ENCODE measurements around the gene TMTC4.
A peak's percentile ranks its signal among the peaks of the same experiment; 100 is the strongest.

The TMTC4 gene

DNA sequence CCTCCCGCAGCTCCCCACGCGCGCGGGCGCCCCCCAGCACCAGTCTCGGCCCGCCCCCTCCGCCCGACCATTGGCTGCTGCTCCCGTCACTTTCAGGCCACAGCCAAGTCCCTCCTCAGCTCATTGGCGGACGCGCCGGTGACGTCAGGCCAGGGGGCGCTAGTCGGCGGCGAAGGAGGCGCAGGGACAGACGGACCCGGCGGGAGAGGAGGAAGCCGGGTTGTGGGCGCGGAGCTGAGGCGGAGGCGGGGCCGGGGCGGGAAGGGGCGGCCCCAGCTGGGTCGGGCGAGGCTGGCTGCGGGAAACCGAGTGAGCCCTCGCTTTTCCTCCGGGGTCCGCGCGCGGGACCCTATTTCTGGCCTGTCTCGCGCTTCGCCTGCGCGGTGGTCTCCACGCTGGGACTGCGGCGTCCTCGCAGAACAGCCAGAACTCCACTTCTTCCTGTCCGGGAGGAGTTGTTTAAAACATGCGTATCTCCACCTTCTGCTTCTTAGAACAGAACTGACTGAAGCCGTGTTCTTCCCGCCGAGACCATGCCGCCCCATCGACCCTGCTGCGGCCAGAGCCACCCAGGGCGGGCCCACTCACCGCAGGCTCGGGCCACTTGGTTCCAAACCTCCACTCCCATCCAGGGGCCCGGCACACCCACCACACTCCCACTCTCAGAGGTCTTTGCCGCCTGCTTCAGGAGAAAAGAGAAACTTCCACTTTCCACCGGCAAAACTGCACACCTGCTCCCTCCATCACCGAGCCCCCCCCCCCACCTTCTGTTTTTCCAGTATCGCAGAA is 471 bp upstream of the TMTC4 start (continued):
- TF ChIP-seq, protein P1, sequence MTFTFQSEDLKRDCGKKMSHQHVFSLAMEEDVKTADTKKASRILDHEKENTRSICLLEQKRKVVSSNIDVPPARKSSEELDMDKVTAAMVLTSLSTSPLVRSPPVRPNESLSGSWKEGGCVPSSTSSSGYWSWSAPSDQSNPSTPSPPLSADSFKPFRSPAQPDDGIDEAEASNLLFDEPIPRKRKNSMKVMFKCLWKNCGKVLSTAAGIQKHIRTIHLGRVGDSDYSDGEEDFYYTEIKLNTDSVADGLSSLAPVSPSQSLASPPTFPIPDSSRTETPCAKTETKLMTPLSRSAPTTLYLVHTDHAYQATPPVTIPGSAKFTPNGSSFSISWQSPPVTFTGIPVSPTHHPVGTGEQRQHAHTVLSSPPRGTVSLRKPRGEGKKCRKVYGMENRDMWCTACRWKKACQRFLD (tag by site-specific recombination; IDR thresholded peaks at IDR 0.05), result no peak
- no peak for TF ChIP-seq ZNF510 (tag by site-specific recombination; IDR thresholded peaks at IDR 0.05; ENCODE audit: insufficient replicate concordance)
- TF ChIP-seq, protein P2, sequence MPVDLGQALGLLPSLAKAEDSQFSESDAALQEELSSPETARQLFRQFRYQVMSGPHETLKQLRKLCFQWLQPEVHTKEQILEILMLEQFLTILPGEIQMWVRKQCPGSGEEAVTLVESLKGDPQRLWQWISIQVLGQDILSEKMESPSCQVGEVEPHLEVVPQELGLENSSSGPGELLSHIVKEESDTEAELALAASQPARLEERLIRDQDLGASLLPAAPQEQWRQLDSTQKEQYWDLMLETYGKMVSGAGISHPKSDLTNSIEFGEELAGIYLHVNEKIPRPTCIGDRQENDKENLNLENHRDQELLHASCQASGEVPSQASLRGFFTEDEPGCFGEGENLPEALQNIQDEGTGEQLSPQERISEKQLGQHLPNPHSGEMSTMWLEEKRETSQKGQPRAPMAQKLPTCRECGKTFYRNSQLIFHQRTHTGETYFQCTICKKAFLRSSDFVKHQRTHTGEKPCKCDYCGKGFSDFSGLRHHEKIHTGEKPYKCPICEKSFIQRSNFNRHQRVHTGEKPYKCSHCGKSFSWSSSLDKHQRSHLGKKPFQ (tag by site-specific recombination; IDR thresholded peaks at IDR 0.05), result no peak
- peak; percentile 55; the same call in 1 of the 2 replicates for TF ChIP-seq ZBTB17 (tag by site-specific recombination; IDR thresholded peaks at IDR 0.05)
- TF ChIP-seq ZNF324 (tag by site-specific recombination; IDR thresholded peaks at IDR 0.05), result 0 out of 2 replicates have a peak, but pooled peaks have one; percentile 43
- no peak for TF ChIP-seq ZNF560 (tag by site-specific recombination; IDR thresholded peaks at IDR 0.05; ENCODE audit: borderline replicate concordance)
- TF ChIP-seq ZNF843 (tag by site-specific recombination; IDR thresholded peaks at IDR 0.05), result no peak
- no peak for TF ChIP-seq ZNF473 (tag by site-specific recombination; IDR thresholded peaks at IDR 0.05)
- no peak for TF ChIP-seq BCL11B (tag by site-specific recombination; IDR thresholded peaks at IDR 0.05; ENCODE audit: low read depth)
- no peak for TF ChIP-seq ZNF174 (tag by site-specific recombination; IDR thresholded peaks at IDR 0.05)
- no peak for TF ChIP-seq ZNF558 (tag by site-specific recombination; IDR thresholded peaks at IDR 0.05)
- no peak for TF ChIP-seq RBAK (tag by site-specific recombination; IDR thresholded peaks at IDR 0.05)
- TF ChIP-seq SCRT2 (tag by site-specific recombination; IDR thresholded peaks at IDR 0.05), result no peak
- no peak for TF ChIP-seq ZNF521 (tag by site-specific recombination; IDR thresholded peaks at IDR 0.05)
- no peak for TF ChIP-seq ZNF211 (tag by site-specific recombination; IDR thresholded peaks at IDR 0.05; ENCODE audit: low read depth)
- TF ChIP-seq YY2 (tag by site-specific recombination; IDR thresholded peaks at IDR 0.05), result no peak
- TF ChIP-seq ZBTB1 (tag by site-specific recombination; IDR thresholded peaks at IDR 0.05), result no peak
- no peak for TF ChIP-seq ZNF596 (tag by site-specific recombination; IDR thresholded peaks at IDR 0.05)
- TF ChIP-seq MEIS1 (CRISPR knock-in tag; IDR thresholded peaks at IDR 0.05; ENCODE audit: borderline replicate concordance), result no peak
- TF ChIP-seq OSR2 (tag by site-specific recombination; IDR thresholded peaks at IDR 0.05), result no peak
- no peak for TF ChIP-seq KLF16 (tag by site-specific recombination; IDR thresholded peaks at IDR 0.05)
- peak; percentile 75 for TF ChIP-seq PRDM1 (tag by site-specific recombination; IDR thresholded peaks at IDR 0.05)
- TF ChIP-seq ZNF48 (tag by site-specific recombination; IDR thresholded peaks at IDR 0.05), result no peak
- TF ChIP-seq, protein P3, sequence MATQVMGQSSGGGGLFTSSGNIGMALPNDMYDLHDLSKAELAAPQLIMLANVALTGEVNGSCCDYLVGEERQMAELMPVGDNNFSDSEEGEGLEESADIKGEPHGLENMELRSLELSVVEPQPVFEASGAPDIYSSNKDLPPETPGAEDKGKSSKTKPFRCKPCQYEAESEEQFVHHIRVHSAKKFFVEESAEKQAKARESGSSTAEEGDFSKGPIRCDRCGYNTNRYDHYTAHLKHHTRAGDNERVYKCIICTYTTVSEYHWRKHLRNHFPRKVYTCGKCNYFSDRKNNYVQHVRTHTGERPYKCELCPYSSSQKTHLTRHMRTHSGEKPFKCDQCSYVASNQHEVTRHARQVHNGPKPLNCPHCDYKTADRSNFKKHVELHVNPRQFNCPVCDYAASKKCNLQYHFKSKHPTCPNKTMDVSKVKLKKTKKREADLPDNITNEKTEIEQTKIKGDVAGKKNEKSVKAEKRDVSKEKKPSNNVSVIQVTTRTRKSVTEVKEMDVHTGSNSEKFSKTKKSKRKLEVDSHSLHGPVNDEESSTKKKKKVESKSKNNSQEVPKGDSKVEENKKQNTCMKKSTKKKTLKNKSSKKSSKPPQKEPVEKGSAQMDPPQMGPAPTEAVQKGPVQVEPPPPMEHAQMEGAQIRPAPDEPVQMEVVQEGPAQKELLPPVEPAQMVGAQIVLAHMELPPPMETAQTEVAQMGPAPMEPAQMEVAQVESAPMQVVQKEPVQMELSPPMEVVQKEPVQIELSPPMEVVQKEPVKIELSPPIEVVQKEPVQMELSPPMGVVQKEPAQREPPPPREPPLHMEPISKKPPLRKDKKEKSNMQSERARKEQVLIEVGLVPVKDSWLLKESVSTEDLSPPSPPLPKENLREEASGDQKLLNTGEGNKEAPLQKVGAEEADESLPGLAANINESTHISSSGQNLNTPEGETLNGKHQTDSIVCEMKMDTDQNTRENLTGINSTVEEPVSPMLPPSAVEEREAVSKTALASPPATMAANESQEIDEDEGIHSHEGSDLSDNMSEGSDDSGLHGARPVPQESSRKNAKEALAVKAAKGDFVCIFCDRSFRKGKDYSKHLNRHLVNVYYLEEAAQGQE (tag by site-specific recombination; IDR thresholded peaks at IDR 0.05), result no peak
- no peak for TF ChIP-seq ZNF354C (tag by site-specific recombination; IDR thresholded peaks at IDR 0.05; ENCODE audit: borderline replicate concordance, low read depth)
- no peak for TF ChIP-seq ZNF426 (tag by site-specific recombination; IDR thresholded peaks at IDR 0.05)
- no peak for TF ChIP-seq ZNF585B (tag by site-specific recombination; IDR thresholded peaks at IDR 0.05)
- TF ChIP-seq, protein P4, sequence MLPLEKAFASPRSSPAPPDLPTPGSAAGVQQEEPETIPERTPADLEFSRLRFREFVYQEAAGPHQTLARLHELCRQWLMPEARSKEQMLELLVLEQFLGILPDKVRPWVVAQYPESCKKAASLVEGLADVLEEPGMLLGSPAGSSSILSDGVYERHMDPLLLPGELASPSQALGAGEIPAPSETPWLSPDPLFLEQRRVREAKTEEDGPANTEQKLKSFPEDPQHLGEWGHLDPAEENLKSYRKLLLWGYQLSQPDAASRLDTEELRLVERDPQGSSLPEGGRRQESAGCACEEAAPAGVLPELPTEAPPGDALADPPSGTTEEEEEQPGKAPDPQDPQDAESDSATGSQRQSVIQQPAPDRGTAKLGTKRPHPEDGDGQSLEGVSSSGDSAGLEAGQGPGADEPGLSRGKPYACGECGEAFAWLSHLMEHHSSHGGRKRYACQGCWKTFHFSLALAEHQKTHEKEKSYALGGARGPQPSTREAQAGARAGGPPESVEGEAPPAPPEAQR (tag by site-specific recombination; IDR thresholded peaks at IDR 0.05), result no peak
- TF ChIP-seq ZNF791 (tag by site-specific recombination; IDR thresholded peaks at IDR 0.05), result no peak
- no peak for TF ChIP-seq ZNF544 (tag by site-specific recombination; IDR thresholded peaks at IDR 0.05)
- peak; percentile 88 for TF ChIP-seq ZFHX2 (tag by site-specific recombination; conservative IDR thresholded peaks at IDR 0.05)
- no peak for TF ChIP-seq ZNF140 (tag by site-specific recombination; IDR thresholded peaks at IDR 0.05)
- no peak for TF ChIP-seq ZNF23 (tag by site-specific recombination; IDR thresholded peaks at IDR 0.05; ENCODE audit: borderline replicate concordance)
- 0 out of 2 replicates have a peak, but pooled peaks have one; percentile 16 for TF ChIP-seq KLF1 (tag by site-specific recombination; IDR thresholded peaks at IDR 0.05)
- no peak for TF ChIP-seq TCF7L2 (IDR thresholded peaks at IDR 0.05; ENCODE audit: borderline replicate concordance, low read depth, low read length)
